Hypothalamus (tissue), 51 donors: ENCODE measurements around the gene PIK3R4.

Experiments
- DNase-seq, 51 donors: peaks; one replicate each; lab custom pipeline; 2025; lab: John Stamatoyannopoulos, UW

The PIK3R4 gene

DNA sequence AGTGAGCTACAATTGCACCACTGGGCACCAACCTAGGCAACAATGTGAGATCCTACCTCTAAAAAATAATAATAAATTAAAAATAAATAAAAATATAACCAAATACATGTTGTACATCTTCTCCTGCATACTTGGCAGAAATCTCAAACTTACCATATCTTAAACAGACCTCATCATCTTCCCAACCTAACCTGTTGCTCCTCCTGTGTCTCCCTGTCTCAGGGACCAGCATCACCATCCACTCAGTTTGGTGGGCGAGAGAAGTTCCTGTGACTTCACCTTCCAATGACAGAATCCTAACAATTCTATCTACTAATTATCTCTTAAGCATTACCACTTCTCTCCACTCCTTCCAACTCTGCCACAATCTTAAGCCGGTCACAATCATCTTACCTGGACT, 3.3 kb downstream of the PIK3R4 start:
- no peak for DNase-seq

DNA sequence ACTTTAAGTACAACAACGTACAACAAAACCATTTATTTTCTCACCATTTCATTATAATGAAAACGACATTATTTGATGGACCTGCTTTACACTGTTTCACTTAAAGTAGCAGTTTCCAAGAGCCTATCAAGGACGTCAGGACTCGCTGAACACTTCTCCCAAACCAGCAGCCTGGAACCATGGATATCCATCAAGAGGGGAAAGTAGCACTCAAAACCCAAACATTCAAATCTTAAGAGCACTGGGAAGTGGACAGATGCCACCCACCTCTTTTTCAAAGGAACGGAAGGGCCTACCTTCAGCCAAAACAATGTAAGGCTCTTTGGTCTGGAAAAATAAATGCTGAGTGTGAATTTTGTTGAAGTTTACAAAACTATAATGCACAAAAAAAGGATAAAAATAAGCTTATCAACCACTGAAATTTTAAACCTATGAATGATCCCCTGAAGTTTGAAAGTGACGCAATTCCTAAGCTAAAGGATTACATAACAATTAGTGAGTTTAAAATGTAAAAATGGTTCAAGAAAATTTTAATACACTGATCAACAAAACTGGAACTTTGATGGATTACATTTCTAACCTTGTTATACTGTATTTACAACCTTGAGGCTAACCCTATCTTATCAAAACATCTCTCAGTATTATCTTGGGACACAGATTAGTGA, 4.6 kb downstream of the PIK3R4 start:
- DNase-seq, result no peak

DNA sequence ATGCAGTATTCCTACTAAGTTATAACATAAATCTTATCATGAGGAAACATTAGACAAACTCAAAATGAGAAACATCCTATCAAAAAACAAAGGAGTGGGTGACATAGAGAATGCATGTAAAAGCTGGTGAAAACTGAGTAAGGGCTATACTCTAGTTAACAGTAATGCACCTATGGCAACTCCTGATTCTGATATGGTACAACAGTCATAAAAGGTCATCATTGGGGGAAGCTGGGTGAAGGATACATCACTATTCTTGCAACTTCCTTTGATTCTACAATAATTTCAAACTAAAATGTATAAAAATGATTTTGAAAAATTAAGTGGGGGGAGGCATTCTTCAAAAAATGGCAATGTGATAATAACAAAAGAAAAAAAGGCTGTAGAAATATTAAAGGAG, 6.8 kb downstream of the PIK3R4 start:
- DNase-seq, result no peak

DNA sequence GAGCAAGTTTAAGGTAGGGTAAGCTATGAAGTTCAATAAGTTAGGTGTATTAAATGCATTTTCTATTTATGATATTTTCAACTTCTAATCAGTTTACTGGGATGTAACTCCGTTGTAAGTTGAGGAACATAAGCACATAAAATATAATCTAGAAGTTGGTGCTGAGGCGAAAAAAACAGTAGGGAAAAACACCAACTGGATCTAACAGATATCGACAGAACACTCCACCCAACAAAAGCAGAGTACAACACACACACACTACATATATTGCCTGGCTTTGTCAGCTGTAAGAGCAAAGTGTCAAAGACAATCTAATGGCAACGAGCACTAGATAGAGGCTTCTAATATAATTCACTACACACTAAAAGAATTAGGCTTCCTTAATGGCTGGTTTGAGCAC, 8.4 kb downstream of the PIK3R4 start:
- DNase-seq, result no peak

DNA sequence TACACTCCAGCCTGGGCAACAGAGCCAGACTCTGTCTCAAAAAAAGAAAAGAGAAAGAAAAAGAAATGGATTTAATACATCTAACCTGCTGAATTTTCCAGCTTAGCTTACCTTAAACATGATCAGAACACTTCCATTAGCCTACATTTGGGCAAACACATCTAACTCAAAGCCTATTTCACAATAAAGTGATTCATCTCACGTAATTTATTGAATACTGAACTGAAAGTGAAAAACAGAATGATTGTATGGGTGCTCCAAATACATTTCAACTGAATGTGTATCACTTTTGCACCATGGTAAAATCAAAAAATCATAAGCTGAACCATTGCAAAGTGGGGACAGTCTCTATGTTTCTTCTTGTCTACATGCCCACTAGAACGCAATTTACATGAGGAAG, 9.0 kb downstream of the PIK3R4 start:
- no peak for DNase-seq

DNA sequence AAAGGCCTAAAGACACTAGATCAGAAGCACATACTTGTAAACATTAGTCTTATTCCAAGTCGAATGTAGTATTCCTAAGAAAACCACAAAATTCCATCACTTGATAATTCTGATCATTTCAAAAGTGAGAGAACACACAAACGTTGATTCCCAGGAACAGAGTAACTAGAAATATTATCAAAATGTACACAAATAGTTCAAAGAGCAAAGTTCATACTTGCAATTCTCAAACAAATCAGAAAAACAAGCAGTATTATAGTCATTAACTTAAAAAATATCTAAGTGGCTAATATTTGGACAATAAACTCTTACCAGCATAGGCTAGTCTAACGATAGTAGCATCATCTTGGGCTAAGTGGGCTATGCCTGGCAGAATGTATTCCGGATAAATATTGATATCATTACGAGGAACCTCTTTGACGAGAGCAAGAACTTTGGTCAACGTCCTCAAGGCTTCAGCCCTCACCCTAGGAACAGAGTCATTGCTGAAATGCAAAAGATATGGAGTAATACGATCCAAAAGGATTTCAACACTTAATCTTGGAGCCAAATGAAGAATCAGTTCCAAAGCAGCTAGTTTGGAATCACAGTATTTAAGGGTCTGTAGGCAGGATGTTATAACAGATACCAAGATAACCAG, 13.3 kb downstream of the PIK3R4 start:
- DNase-seq, result no peak

DNA sequence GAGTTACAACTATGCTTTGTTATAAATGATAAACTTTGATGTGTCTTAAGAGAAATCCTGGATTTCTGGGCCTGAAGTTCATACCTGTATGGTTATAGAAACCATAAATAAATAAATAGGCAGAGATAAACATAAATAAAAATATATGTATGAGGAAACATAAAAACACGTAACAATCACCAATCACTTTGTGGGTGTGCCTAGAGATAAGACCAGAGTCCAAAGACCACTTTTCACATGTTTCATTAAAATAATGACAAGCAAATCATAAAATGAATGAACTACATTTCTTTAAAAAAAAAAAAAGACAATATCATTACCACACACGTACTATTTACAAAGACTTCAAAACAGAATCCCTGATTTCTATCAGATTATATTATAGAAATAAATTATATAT, 14.1 kb downstream of the PIK3R4 start:
- no peak for DNase-seq

DNA sequence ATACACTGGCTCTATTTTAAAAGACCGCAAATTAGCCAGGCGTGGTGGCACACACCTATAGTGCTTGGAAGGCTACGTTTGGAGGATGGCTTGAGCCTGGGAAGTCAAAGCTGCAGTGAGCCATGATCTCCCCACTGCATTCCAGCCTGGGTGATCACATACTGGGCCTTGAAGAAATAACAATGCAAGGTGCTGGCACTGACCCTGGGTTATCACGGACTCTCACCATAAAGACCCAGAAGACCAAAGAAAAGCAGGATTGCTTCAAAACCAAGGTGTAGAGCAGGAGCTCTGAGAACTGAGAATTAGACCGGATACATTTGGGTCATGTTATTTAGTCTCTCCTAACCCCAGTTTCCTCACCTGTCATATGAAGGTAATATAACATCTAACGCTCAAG, 14.8 kb downstream of the PIK3R4 start:
- DNase-seq, result no peak

DNA sequence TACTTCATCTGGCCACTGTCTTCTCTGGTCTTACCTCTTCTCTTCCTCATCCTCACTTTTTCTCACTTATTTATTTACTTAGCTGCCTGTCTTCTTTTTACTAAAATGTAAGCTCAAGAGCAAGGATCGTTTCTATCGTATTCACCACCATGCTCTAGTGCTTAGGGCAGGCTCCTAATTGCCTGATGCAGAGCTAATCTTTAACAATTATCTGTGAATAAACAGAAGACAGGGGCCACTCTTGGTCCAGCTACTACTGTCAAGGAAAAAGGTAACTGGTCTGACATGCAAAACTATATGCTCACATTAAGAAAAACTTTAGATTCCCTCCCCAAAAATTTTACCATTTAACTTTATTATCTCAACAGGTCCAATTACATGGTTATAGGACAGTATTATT, 17.5 kb downstream of the PIK3R4 start:
- DNase-seq, result no peak

DNA sequence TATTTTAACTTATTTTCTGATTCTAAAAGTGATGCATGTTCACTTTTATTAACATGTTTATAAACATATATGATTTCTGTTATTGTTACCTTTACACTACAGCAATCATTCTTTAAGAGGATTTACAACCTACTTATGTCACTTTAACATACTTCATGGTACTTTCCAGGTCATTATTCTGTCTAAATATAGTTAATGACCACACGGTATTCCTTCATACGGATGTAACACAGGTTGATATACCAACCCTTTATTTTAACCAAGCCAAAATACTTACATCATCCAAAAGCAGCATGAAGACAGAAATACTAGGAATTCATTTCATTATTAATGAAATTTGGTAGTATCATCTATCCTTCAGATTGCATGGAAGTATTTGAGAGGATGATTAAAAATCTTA, 18.6 kb downstream of the PIK3R4 start:
- DNase-seq, result no peak

DNA sequence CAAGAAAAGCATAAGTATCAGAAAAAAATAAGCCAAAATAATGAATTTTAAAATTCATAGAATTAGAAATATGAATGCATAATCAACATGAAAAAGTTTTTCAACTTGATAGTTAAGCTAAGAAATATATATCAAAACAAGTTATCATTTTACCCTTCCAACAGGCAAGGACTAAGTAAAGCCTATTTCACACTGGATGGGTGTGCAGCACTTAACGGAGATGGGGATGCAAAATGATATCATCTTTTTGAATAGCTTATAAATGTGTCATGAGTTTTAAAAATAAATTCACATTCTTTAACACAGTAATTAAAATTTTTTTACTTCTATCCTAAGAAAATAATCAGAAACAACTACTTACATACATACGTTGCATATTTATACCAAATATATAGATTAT, 20.9 kb downstream of the PIK3R4 start:
- no peak for DNase-seq

DNA sequence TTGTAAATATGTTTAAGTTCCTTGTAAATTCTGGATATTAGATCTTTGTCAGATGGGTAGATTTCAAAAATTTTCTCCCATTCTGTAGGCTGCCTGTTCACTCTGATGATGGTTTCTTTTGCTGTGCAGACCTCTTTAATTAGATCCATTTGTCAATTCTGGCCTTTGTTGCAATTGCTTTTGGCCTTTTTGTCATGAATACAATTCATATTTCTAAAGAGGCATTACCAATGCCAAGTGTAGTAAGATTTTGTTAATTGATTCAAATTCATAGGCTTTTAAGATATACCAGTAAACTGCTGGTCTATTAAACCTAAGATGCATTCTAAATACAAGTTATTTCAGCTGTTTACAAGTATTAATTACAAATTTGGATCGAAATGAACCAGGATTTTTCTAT, 31.0 kb downstream of the PIK3R4 start:
- no peak for DNase-seq

DNA sequence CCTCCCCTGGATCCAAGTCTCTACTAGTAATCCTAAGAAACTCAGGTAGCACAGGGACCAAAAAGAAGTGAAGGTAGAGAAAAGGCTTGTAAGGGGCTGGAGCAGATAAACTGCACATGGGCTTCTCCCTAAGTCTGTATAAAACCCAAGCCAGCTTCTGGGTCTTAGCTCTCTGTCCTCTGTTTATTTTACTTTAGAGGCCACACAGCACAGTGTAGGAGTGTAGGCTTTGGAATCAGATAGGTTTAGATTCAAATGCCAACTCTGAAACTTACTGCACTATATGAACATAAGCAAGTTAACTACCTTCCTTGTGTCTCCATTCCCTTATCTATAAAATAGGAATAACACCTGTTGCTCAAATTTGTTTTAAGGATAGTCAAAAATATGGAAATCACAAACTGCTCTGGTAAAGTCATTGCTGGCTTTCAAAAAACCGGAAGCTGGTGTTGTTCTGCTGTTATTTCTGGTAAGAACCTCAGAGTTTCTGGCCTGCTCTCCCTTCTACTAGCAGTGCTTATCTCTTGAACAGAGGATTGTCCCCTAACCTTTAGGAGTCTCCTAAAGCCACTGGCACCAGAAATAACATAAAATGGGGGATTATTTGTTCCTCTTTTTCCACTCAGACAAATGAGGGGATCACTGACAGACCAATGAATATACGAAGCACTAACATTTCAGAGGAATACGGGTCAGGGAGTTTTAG, 33.8 kb downstream of the PIK3R4 start:
- DNase-seq, result no peak

DNA sequence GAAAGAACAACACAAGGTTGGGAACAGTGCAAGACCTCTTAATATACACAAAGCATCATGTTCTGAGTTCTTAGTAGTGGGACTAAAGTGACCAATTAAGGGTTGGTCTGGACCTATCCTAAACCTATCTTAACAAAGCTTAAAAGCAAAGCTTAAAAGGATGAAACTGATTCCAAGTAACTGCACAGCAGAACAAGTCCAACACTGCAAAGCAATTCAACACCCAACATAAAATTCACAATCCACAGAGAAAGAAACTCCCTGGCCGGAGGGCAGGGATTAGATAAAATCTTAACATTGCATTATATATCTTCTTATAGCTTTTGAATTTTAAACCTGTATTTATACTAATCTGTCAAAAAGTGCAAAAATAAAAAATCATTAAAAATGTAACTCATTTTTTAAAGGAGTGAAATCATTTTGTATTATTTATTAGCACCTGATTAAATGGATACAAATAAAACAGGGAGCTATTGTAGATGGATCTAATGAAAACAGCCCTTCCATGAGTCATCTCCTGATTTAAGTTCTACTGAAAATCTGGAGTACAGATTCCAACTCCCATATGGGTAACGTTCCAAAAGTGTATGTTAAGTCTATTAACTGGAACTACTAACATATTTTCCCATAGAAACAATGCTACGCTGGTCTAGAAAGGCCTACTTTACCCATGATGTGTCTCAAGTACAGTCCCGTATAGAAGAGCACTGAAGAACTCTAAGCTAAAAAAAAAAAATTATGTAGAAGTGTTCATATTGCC, 34.9 kb downstream of the PIK3R4 start:
- DNase-seq, result no peak

DNA sequence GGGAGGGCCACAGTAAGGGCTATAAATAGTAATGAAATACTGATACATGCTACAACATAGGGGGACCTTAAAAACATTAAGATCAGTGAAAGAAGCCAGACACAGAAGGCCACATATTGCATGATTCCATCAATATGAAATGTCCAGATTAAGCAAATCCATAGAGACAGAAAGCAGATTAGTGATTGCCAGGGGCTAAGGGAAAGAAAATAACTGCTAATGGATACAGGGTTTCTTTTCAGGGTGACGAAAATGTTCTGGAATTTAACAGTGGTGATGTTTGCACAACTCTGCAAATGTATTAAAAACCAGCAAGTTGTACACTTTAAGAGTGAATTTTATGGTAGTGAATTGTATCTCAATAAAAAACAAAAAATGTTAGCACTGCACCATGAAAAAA, 37.0 kb downstream of the PIK3R4 start:
- DNase-seq, result no peak

DNA sequence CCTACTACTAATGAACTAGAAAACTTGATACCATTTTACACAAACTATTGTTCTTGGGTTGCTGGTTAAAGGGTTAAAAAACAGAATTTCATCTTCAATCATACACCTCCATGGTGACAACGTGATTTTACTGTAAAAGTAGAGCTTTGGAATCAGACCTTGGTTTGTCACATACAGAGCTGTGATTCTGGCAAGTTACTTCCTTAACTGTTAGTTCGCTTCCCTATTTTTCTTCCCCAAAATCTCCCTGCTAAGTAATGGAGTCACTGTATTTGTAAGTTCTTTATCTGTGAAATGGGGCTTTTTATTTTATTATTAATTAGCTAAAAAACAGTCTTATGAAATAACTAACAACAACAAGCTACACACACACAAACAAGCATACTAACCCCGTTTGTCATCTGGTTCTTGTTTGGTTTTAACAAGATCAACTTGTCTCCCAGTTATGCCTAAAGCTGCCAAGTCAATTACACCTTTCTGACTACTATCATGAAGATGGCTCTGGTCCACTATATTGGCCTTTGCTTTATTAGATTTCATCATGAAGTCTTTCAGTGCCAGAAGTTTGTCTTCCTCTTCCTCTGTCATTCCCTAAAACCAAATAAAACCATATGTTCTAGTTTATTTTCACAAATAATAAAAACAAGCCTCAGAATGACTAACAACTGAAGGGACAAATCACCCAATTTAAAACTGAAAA, 38.6 kb downstream of the PIK3R4 start:
- no peak for DNase-seq

DNA sequence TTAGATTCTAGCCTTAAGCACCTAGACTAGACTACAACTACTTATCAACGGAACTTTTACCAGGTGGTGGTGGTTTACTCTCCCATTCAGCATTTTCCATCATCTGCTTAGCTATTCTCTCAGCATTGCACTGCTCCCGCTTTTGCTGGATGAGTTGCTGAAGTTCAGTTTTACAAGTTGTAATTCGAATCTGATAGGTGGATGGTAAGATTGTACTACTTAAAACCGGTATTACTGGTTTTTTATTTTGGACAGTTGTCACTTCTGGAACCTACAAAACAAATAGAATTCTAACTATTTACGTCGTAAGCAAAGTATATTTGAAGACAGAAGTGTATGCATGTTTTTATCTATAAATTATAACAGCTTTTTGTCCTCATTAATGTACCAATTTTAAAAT, 41.1 kb downstream of the PIK3R4 start:
- DNase-seq, result no peak

DNA sequence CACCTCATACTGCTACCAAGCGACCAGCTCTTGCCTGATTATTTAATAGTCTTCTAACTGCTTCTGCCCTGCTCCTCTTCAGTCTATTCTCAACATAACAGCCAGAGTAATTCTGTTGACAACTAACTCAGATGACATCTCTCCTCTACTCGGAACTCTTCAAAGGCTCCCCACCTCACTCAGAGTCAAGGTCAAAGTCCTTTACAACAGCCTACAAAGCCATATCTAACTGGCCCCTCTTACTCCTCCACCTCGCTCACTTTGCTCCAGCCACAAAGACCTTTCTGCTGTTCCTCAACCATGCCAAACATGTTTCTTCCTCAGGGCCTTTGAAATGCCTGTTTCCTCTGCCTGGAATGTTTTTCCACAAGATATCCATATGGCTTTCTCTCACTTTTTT, 43.6 kb downstream of the PIK3R4 start:
- DNase-seq, result no peak

DNA sequence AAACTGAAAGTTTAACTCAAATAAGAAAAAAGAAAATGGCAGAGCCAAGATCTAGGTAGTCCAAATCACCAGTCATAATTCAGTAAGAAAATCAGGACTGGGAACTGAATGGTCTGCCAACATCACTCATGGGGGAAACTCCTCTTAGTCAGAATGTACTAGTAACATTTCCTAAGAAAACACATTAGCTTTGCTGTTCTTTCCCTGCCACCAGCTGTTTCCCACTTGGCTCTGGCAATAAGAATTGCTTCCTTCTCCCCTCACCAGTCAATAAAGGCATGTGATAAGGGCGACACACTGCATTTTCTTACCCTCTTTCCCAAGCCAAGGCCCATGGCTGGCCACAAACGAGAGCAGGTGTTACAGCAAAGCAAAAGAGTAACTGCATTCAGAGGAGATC, 46.1 kb downstream of the PIK3R4 start:
- no peak for DNase-seq

DNA sequence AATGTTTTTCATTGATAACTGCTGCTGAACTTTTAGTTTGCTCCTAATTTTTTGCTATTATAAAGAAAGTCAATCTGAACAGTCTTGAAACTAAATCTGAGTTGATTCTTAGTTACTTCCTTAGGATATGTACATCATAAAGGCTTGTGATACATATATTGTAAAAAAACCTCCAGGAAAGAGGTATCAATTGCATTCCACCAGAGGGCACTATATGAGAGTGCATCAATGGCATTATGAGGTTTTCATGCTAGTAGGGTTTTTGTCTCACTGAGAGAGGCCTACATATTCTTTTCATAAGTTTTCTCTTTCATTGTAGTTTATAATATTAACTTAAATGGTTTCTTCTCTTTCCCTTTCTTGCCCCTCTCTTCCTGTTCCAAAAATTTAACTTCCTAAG, 46.9 kb downstream of the PIK3R4 start:
- DNase-seq, result no peak

DNA sequence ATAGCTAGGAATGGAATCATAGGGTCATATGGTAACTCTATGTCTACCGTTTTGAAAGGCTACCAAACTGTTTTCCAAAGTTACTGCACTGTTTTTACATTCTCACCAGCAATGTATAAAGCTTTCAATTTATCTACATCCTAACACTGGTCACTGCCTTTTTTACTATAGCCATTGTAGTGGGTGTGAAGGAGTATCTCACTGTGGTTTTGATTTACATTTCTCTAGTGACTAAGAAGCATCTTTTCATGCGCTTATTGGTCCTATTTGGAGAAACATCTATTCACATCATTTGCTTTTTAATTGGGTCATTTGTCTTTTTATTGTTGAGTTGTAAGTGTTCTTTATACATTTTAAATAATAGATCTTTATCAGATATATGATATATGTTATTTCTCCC, 53.3 kb downstream of the PIK3R4 start:
- DNase-seq, result no peak
